Fibroblast of the conjunctiva (primary cell): ENCODE results near the gene GRID2.
"Not testable (repeated sequence)": the region's sequence is repeated elsewhere in the genome, so short reads cannot be mapped to it uniquely, and the experiment has no call there.

ENCODE experiments used
- DNase-seq: peaks from one replicate; pipeline ENCODE4 v3.0.0-alpha.2; 2010; ENCODE audit warnings: low read depth

GRID2 gene

DNA sequence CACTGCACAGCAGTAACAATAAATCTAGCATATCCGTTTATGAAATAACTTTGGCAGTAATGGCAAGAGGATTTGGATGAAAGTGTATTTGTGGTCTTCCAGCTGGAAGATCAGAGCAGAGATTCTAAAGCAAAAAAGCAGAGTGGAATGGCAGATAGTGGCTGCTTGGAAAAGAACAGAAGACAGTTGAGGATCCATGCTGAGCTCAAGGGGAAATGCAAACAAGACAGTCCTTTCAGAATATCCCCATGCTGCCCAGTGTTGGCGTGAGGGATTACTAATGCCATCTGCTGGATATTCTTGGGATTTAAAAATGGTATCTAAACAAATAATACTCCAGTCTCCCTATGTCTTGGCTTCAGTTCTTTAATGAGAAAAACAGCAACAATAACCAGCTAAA is 895.7 kb downstream of the GRID2 start:
- peak; percentile 17 for DNase-seq

DNA sequence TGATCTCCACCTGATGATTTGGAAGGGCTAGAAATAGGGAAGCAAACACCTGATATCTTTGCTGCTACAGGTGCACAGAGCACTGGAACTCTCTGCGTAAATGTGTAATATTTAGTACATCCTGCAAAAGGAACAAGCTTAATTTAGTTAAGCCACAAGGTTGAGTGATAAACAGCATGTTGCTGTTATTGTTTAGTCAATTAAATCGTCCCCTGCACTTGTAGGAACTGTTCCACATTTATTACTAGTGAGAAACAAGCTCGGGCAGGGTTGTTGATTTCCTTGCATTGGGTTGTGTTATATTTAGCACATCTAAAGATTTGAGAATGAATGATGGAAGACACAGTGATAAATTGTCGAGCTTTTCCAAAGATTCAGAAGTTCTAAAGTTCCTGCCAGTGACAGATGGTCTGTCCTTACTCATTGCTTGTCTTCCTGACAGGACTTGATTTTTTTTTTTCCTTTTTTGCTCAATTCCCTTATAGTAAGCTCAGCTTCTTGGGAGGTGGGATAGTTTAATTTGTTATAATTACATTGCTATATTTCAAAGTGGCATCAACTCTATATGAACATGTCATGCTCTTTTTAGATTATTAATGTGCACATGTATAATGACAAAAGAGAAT is 897.8 kb downstream of the GRID2 start:
- DNase-seq: no peak

DNA sequence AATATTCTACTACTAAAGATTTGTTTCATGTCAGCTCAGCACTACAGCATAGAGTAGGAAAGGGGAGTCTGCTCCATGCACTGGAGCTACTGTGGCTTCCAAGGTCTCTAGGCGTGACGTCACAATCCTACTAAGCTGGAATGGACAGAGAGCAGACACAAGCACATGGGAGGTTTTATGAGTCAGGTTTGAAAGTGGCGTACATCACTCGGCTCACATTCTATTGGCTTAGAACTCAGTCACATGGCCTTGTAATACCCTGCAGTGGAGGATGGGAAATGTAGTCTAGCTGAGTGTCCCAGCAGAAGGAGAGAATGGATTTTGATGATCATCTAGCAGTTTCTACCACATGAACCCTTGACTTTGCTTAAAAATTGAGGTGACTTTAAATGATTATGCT is 899.9 kb downstream of the GRID2 start:
- no peak for DNase-seq

DNA sequence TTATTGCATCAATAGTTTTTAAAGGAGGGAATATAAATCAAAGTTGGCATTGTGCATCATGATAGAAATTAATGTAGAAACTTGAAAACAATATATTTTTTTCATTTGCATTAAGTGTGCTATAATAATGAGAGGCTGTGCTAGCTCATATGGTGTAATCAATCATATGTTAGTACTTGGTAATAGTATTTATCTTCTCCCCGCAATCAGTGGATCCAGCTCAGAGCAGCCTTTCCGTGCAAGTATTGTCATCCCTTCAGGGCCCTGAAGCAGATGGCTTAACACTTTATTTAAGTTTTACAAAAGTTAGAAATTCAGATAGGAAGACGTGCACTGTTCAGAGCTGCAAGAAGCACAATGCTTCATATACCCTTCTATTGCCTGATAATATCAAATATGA is 908.5 kb downstream of the GRID2 start:
- no peak for DNase-seq

DNA sequence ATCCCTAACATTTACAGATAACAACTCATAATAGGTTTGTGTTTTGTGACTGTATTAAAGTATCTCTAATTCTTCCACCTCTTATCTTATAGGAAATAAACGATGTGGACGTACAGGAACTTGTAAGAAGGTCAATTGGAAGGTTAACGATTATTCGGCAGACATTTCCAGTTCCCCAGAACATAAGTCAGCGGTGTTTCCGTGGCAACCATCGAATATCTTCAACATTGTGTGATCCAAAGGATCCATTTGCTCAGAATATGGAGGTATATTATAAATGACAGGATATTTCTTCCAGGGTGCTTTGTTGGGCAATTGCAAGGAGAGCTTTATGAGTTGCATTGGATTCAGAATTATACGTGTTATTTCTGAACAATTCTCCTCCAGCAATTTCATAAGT is 912.9 kb downstream of the GRID2 start:
- DNase-seq: no peak

DNA sequence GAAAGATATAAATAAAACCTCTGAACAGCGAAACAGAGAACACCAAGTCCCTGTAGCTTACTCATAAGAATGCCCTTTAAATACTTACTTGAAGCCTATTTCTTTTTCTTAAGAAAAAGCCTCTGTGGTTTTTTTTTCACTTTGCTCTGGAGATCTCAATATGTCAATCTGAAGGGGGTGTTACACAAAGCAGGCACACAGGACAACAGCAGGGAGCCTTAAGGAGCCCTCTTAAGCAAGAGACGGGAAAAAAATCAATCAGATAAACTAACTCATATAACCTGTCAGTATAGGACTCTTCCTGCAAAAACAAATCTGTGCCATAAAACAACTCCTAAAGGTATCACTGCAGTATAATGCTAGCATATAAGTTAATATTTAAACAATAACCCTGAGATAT is 913.7 kb downstream of the GRID2 start:
- no peak for DNase-seq

DNA sequence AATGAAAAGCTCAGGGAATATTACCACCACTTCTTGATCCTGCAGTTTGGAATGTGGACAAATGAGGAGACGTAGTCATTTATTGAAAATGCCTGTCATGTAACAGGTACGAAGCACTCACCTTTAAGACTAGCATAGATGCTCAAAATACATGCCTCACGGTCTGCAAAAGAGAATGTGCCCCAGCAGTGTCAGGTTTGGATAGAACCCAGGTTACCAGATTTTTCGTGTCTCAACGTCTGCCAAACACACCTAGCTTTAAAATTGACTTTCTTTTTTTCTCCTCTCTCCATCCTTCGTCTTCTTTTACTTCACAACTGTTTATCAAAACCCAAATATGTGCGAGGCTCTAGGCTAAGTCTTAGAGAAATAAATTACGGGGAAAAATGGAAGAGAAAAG is 918.0 kb downstream of the GRID2 start:
- DNase-seq: no peak

DNA sequence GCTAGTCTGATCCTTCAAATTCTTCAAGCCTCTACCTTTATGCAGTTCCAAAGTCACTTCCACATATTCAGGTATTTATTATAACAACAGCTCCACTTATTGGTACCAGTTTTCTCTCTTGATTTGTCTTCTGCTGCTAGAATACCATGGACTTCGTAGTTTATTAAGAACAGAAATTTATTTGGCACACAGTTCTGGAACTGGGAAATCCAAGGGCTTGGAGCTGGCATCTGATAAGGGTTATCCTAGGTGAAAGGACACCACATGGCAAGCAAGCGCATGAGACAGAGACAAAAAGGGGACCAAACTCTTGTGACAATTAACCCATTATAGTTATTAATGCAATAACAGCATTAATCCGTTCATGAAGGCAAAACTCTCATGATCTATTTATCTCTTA is 924.3 kb downstream of the GRID2 start:
- DNase-seq: no peak

DNA sequence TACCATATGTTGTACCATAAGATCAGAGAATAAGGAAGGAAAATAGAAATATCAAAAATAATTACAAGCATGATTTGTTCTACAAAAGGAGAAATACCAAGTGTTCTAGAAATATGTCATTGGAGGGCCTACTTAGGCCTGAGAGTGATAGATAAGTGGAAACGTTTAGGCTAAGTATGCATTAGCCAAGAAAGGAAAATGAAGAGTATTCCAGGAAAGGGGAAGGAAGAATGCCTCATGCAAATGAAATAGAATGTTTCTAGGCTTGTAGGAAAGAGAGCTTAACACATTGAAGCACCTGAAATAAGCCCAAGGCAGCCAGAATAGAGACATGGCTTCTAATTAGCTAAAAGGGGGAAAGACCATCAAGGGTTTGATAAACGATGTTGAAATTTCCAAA is 929.1 kb downstream of the GRID2 start:
- DNase-seq: no peak

DNA sequence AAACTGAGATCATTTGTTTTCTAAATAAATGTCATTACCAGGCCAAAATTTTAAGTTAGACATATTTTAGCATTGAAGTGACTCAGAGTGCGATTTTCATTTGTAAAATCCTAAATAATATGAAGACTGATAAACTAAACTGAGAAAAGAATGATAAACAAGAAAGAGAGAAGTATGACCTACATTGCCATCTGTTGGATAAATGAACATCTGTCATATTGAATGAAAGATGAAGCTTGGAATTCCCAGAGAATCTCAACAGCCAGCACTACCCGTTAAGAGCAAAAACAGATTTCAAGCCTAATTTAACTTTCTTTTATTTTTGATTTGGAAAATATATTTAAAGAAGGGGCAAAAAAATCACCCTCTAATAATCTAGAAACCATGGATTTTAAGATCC is 933.8 kb downstream of the GRID2 start:
- DNase-seq: no peak

DNA sequence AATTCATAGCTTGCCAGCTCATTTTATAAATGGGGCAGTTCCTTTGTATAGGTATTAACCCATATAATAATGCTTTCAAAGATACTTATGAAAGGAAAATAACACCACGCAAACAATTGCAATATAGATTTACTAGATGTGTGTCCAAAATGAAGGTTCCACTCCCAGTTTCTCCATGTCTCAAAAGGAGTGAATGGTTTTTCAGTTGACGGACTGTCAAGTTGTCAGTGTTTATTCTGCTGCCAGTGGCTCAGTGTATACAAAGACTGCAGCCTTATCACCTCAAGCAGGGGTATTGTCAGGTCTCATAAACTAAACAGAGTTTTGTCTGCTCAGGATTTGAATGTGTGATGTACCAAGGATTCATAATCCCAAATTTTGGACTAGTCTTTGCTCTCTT is 939.5 kb downstream of the GRID2 start:
- DNase-seq: no peak

DNA sequence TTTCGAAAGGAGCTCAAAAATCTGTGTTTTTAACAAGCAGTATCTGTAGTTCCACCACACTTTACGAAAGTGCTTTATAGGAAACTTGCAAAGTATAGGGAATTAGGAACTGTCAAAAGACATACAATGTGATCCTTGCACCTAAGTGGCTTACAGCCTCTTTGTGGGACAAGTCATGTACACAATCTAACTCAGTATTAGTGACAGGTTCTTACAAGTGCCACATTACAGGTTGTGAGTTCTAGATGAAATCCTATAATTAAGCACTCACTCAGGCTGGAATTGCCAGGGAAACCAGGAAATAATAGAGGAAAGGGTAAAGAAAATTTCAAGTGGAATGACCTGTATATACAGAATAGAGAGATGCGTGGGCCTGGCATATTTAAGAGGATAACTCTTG is 957.4 kb downstream of the GRID2 start:
- DNase-seq: no peak

DNA sequence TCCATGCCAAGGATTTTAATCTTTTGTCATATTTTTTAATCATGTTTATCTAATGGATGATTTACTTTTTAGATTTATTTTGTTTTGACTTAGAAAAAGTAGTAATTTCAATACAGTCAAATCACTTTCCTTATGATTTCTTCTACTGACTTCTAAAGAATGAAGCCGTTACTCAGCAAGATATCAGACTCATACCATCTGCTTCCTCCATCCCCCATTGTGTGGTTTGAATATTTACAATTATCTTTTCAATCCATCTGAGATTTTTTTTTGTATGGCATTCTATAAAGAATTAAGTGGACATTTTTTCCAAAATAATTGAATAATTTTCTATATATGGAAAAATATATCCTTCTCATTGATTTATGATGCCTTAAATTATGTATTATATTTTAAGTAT is 959.4 kb downstream of the GRID2 start:
- DNase-seq: no peak

DNA sequence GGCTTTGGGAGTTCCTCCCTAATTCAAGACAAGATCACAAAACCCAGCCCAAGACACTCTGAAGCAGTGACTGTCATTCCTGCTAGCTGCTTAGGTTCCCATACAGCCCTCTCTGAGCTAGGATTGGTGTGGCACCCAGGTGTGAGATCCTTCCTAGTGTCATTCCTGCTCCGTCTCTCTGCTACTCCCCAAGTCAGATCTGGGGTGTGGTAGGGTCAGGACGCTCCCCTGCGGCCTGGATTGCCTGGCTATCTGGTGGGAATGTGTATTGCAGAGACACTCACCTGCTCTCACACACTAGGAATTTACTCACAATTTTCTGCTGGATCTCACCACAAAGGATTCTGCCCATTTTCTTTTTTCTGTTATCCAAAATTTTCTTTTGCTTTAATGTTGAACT is 964.0 kb downstream of the GRID2 start:
- DNase-seq: no peak

DNA sequence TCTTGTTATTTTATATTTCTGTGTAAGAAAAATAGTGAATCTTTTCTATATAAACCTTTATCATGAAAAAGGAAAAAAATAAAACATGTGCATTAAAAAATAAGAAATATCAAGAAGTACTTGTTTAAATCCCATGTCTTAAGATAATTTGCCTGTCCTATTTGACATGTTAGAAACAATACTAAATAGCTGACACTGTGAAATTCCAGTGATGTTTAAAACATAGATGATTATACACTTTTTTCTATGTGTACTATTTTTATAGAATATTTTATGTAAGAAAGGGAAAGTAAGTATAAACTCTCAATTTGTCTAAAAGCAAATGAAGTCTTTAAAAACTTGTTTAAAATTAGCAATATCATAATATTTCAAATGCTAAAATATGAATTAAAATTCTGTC is 981.6 kb downstream of the GRID2 start:
- no peak for DNase-seq

DNA sequence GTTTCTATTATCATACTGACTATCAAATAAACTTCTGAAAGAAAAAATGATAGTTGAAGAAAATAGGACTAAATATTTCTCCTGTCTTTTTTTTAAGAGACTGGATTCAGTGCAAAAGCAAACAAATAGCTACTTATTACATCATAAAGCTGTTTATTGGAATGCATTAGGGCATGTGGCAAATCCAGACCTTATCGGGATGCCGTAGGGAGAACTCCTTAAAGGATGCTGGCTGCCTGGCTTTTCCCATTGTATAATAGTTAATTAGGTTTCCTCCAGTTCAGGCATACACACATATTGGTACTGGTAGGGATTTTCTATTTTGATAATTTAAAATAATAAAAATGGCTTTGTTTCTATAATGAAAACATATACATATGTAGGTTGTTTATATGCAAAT is 985.5 kb downstream of the GRID2 start:
- no peak for DNase-seq

DNA sequence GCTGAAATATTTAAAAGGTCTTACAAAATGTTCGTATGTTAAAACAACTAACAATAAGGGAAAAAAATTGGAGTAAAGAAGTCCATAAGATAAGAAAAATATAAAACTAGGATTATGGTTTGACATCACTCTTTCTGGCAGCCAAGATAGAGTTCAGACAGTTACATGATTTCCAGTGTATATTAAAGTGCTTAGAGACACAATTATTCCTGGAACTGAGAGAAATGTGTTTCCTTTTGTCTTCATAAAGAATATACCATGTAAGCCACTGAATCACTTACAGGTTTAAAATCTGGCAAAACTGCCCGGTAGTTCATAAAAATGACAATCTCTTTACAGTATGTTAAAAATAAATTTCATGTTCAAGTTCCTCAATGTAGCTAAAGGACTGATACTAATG is 986.1 kb downstream of the GRID2 start:
- DNase-seq: no peak

DNA sequence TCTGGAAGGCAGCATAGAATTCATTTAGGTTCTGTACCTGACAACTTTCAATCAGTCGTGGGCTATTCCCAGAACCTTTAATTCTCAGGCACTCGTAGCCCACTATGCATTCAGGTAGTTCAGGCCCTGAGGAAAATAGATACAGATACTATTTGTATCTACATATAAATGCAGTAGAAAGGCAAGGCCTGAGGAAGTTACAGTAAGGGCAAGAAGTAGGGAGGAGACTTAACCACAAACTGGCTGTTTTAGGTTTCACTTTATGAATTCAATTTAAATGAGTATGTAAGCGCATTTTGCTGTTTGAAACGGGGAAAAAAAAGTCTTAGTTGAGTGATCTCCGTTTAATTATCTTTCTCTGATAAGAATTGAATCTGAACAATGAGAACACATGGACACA is 995.4 kb downstream of the GRID2 start:
- DNase-seq: no peak

DNA sequence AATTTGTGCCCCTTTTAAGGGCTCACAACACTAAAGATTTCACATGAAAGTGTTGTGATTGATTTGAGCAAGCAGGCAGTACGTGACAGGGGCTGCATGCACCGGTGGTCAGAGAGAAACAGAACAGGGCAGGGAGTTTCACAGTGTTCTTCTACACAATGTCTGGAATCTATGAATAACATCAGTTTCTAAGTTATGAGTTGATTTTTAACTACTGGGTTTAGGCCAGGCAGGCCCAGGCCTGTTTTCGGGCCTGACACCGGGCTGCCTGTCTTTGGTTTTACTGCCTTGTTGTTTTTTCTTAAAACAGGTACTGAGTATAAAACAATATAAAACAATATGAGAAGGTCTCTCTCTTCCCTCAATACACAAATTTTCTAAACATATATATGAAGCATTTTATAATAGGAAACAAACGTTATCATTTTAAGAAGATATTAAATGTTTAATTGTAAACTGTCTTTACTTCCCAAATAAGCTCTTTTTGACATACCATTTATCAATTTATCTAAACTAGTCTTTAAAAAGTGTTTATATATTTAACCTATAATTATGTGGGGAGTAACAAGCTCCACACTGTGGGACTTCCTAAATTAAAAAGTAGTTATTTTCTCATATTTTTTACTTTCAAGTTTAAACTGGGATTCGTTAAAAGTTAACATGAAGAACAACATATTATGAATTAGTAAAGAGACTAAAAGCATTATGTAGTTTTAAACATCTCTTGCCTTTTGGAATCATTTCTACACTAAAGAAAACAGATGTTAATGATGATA is 997.2 kb downstream of the GRID2 start:
- not testable (repeated sequence) for DNase-seq

DNA sequence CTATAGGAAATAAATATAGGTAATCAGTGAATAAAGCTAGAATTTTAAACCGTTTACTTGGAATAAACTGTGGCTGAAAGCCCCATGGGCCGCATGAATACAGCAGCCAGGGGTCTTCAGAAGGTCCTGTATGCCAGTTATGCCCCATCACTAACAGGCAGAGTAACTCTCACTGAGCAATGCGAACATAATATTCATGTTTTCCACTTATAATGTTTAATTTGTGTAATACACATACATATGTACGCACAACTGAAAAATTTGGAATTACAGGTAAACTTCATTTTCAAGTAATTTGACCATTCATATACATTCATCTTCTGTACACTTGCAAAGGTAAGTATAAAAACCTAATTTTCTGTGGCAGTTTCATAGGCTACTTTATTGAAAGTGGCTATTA is 998.5 kb downstream of the GRID2 start:
- no peak for DNase-seq

DNA sequence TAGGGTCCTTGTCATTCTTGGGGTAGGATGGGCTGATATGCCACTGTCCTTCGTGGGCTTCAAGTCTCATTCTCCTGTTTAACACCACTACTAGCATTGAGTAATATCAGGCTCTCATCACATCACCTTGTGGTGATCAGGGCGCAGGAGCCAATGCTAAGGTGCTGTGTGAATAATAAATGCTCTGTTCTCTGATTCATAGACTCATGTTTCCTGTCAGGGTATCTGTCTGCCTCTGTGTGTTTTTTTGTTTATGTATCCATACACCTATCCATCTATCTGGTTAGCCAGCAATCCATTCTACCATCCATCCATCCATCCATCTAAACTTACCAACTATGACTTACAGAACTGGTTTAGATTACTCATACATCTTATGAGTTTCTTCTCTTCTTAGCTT is 999.7 kb downstream of the GRID2 start:
- no peak for DNase-seq

DNA sequence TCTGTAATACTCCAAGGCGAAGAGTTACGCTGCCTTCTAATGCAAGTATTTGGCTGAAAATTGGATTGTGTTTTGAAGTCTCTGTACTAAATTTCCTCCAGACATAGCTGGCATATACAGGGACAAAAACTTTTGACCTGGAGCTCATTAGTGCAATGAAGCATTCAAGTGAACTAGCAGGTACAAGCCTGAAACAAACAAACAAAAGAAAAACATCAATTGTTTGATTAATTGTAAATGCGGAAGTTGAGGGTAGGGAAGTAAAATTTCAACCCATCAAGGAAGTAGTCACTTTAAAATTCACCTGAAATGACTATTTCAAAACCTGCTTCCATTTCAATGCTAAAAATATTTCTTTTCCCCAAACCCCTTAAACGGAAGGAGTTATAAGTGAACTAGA is 1008.5 kb downstream of the GRID2 start:
- DNase-seq: no peak

DNA sequence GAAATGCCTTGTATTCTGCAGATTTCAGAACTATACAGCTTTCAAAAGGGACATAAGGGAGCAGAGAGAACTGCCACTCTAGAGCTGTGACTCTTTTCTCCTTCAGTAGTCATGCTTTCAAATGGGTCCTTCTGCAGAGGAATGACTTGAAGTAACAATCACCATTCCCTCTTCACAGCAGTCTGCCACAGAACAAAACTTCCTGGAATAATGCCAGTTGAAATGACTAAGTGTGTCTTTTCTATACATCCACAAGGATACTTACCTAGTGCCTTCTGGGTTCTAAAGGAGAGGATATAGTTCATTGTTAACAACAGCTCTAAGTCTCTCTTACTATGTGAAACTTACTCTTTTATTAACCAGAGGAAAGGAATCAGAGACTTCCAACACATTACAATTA is 1009.4 kb downstream of the GRID2 start:
- DNase-seq: no peak

DNA sequence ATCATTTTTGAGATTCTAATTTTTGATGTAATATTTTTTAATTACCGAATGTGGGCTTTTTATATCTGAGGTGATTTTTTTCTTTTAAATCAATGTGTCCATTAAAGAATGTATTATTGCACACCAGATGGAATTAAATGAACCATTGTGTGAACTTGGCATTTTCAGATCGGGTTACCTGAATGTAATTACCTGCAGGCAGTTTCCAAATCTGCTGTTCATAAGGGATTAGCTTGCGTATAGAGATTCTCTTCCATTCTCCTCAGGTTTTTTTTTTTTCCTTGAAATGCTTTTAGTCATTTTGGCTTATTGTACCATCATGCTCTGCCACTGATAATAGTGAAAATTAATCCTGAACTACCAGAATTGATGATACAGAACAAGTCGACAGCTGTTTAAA is 1013.3 kb downstream of the GRID2 start:
- DNase-seq: no peak
